Activated T-cell treated with anti-CD3 and anti-CD28 coated beads, Interleukin-2, amount 50 U/mL, for 48 hours (primary cell): ENCODE data around the gene LYPLAL1.
"Not testable (repeated sequence)": the region's sequence is repeated elsewhere in the genome, so short reads cannot be mapped to it uniquely, and the experiment has no call there.

Experiments used
- DNase-seq, 2 experiments: peaks; one replicate each; pipeline ENCODE4 v3.0.0-alpha.2; 2020

The LYPLAL1 gene

DNA sequence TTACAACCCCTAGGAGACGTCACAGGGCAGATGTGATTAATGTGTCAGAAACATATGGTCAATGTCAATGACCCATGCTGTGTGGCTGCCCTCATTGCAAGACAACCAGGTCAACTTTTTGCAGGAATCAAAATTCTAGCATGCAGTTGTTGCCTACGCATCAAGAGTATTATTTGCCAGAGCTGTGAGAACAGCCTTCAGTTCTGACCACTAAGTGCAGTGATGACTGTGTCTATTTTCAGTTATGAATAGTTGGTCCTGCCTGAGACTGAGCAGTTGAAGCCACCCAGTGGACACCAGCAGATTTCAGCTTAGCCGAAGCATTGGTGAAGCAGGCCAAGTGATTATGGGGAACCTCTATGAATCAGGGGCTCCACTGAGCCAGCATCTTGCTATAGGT is 47.3 kb downstream of the LYPLAL1 start:
- no peak for DNase-seq

- DNase-seq, result no peak
Measured at GRCh38 chr1:219223496-219223895, 49.8 kb downstream of the LYPLAL1 start.

GRCh38 chr1:219226196-219226595 is 52.5 kb downstream of the LYPLAL1 start:
- DNase-seq, result no peak

DNA sequence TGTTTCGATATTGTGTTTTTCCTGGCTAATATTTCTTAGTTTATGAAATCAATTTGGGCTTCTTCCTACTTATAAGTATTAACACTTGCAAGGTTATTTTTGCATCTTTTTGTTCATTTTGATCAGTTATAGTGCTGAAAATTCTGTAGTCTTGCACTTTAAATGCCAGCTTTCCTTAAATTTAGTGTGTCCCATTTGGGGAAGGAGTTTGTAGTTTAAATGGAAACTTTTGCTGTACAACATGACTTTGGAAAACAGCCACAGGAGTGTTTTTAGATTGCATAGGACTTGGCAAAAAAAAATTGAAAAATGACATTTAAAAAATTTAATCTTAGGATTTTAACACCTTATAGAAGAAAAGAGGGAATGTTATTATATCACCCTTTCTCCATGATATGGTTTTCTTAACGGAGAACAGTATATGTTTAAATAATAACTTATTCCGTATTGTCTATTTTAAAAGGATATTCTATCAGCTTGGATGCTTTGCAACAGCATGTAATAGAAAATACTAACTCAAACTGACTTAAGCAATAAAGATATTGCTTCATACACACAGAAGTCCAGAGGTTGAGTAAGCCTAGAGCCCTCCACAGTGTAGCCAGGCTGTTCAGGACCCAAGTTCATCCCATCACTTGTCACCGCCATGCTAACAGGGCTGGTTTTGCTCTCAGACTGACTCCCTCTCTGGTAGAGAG is 53.8 kb downstream of the LYPLAL1 start:
- DNase-seq, result no peak

DNA sequence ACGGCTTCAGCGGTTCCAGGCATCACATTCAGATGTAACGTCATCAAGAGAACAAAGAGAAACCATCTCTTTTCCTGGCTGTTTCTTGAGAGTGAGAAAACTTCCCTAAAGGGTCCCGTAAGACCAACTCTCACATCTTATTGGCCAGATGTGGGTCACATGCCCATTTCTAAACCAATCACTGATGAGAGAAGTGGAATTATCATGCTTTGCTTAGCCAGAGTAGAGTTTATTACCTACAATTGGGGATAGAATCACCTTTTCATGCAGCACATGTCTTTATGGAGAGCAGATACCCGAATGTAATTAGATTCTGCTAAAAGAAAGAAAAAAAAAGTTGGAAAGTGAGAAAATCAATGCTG is 54.4 kb downstream of the LYPLAL1 start:
- DNase-seq, result no peak

- DNase-seq, result no peak
Measured at GRCh38 chr1:219232890-219233289, 59.2 kb downstream of the LYPLAL1 start.

DNA sequence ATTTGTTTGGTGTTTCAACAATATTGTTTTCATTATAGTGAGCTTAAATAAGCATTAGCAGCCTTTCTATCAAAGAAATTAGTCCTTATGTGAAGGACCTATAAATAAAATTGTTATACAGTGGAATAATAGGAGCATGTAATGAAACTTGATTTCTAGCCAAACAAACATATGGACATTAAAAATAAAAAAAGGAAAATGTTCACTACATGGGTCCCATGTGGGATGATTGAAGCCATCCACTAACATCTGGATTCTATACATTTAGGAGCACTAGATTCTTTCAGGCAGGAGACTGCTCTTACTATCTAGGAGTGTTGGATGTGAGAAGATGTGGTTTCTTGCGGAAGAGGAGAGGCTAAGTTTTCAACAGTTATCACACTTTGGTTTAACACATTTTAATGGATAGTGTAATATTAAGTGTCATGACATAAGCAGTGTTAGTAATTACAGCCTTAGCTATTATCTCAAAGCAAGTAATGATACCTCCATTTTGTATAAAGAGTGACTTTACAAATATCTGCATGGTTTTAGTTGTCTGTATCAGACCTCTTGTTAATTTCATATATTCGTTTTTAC is 62.3 kb downstream of the LYPLAL1 start:
- DNase-seq, result no peak

DNA sequence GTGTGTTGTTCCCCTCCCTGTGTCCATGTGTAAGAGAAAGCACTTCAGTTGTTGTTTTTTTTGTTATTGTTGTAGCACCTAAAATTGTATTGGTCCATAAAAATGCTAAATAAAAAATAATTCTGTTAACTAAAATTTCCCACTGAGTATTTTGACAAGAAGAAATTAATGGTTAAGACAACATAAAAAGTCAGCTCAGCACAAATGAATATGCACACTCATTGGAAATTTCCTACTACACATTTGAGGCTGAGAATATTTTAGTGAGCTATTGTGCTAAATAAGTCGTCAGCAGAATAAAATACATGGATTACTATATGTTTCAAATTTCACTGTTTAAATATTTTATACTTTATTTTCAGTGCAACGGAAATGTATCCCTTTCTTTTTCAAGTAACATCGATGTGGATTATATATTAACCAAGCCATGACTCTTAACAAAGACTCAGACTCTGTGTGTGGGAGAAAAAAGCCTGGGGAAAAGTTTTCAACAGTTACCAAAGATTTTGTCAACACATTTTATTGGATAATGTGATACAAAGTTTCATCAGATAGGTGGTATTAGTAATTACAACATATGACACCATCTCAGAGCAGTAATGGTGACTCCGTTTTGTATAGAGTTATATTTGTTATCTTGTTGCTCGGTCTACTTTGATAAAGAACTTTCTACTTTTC is 63.4 kb downstream of the LYPLAL1 start:
- DNase-seq, result no peak

DNA sequence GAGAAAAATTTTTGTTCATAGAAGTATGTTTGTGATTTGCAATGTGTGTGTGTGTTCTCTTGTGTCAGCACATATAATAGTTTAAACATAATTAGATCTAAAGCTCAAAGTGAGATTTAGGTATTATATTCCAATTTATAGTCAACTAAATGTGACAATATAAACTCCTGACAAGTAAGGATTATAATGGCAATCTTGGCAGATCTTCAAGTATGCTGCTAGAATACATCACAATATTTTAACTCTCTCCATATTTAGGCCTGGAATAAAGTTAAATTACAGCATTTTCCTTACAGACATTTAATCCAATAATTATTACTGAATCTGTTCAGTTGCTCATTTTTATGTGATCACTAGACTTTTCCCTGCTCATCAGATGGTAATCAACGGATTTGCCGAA is 65.8 kb downstream of the LYPLAL1 start:
- no peak for DNase-seq

- DNase-seq, result no peak
Measured at GRCh38 chr1:219244864-219245263, 71.2 kb downstream of the LYPLAL1 start.

- DNase-seq, result no peak
Measured at GRCh38 chr1:219247441-219247840, 73.8 kb downstream of the LYPLAL1 start.

GRCh38 chr1:219250468-219250867 is 76.8 kb downstream of the LYPLAL1 start:
- not testable (repeated sequence) for DNase-seq

DNA sequence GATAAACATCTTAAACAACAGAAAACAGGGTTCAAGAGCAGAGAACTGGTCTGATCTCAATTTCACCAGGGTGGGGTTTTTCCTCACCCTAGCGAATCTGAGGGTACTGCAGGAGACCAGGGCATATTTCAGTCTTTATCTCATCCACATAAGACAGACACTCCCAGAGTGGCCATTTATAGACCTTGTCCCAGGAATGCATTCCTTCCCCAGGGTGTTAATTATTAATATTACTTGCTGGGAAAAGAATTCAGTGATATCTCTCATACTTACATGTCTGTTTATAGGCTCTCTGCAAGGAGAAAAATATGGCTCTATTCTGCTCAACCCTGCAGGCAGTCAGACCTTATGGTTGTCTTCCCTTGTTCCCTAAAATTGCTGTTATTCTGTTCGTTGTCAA is 84.1 kb downstream of the LYPLAL1 start:
- no peak for DNase-seq

DNA sequence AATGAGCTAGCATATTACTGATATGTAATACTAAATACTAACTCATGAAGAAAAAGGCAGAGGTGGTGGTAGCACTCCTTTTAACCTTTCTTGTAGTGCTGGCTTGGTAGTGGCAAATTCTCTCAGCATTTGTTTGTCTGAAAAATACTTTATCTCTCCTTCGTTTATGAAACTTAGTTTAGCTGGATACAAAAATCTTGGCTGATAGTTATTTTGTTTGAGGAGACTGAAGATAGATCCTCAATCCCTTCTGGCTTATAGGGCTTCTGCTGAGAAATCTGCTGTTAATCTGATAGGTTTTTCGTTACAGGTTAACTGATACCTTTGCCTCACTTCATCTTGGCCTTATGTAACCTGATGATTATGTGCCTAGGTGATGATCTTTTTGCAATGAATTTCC is 87.8 kb downstream of the LYPLAL1 start:
- no peak for DNase-seq
